PC-9 (cell line): Measurements from ENCODE around the gene SKP2. TPM values are rescaled to one million over a fixed set of nuclear protein-coding genes. Genes with fewer than 3 reads are reported as not detected.

Experiments used
- BruUV-seq: library from RNA; stranded (reverse); fragments of 400-500 nt; replicated peaks from 2 replicates; lab custom pipeline; 2021; lab: Mats Ljungman, UMichigan
- CTCF ChIA-PET: fragments of 300-600 bp; sonication (Branson Sonifier 250); formaldehyde crosslinking; loops from one replicate; lab custom pipeline; 2022; ENCODE audit warnings: antibody characterized with exemption; lab: Charles Lee
- POLR2A ChIA-PET: fragments of 300-600 bp; sonication (Branson Sonifier 250); formaldehyde crosslinking; loops from one replicate; lab custom pipeline; 2022; ENCODE audit warnings: antibody characterized with exemption; ENCODE audit not compliant: unreplicated experiment; lab: Charles Lee
- DNase-seq, 2 experiments: peaks; one replicate each; pipeline versions ENCODE4 v3.0.0 to v3.0.0-alpha.2; 2015 to 2022; ENCODE audit warnings: mixed read lengths in 1 of 2
- H2AFZ ChIP-seq: fragments of 200-600 bp; sonication (generic); 2 replicates; pipeline ENCODE4 v1.8.1; 2017; ENCODE audit warnings: antibody characterized with exemption
- H3F3A ChIP-seq: fragments of 200-600 bp; sonication (generic); 2 replicates; pipeline ENCODE4 v1.8.1; 2017; ENCODE audit warnings: antibody characterized with exemption, mild to moderate bottlenecking, low read depth; ENCODE audit not compliant: insufficient read depth
- H3K27ac ChIP-seq: fragments of 200-600 bp; sonication (generic); 2 replicates; pipeline ENCODE4 v1.6.1; 2016; ENCODE audit warnings: mixed run types
- H3K27me3 ChIP-seq: fragments of 200-600 bp; sonication (generic); 2 replicates; pipeline ENCODE4 v1.6.1; 2016; ENCODE audit warnings: low read depth, mixed run types; ENCODE audit not compliant: insufficient read depth
- H3K36me3 ChIP-seq: fragments of 200-600 bp; sonication (generic); 2 replicates; pipeline ENCODE4 v1.6.1; 2016; ENCODE audit warnings: low read depth, mixed run types
- H3K4me1 ChIP-seq: fragments of 200-600 bp; sonication (generic); replicated peaks from 2 replicates; pipeline ENCODE4 v1.6.1; 2016; ENCODE audit warnings: mixed run types; ENCODE audit not compliant: insufficient read depth
- H3K4me2 ChIP-seq: fragments of 200-600 bp; sonication (generic); 2 replicates; pipeline ENCODE4 v1.6.1; 2017; ENCODE audit warnings: mixed run types
- H3K4me3 ChIP-seq: fragments of 200-600 bp; sonication (generic); 2 replicates; pipeline ENCODE4 v1.6.1; 2016; ENCODE audit warnings: mixed run types
- H3K79me2 ChIP-seq: fragments of 200-600 bp; sonication (generic); 2 replicates; pipeline ENCODE4 v1.6.1; 2017; ENCODE audit warnings: low read depth, mixed run types
- H3K9me2 ChIP-seq: fragments of 200-600 bp; sonication (generic); 2 replicates; pipeline ENCODE4 v1.8.1; 2017; ENCODE audit warnings: mild to moderate bottlenecking; ENCODE audit not compliant: insufficient read depth
- H3K9me3 ChIP-seq: fragments of 200-600 bp; sonication (generic); 2 replicates; pipeline ENCODE4 v1.8.1; 2016; ENCODE audit warnings: low read depth; ENCODE audit not compliant: insufficient read depth
- H4K20me1 ChIP-seq: fragments of 200-600 bp; sonication (generic); 2 replicates; pipeline ENCODE4 v1.8.1; 2017; ENCODE audit not compliant: insufficient read depth
- EZH2 ChIP-seq: fragments of 200-600 bp; sonication (generic); IDR thresholded peaks from 2 replicates; pipeline ENCODE4 v1.8.0; 2017; ENCODE audit warnings: antibody characterized with exemption, low read depth
- intact Hi-C: fragments of 100-400 bp; cut with micrococcal nuclease; formaldehyde crosslinking; loops from one replicate; pipeline ENCODE4 v1.10.0; 2022; ENCODE audit not compliant: unreplicated experiment
- total RNA-seq: library from RNA; stranded (reverse); gene quantifications from 2 replicates; pipeline ENCODE4 v1.2.3, GENCODE V29; 2021
- TF ChIP-seq, protein P1 (sequence below): fragments of 200-600 bp; sonication (generic); conservative IDR thresholded peaks from 2 replicates; pipeline ENCODE4 v1.6.1; 2017; ENCODE audit warnings: mixed run types, antibody characterized with exemption, mild to moderate bottlenecking, moderate library complexity

Gene SKP2
- total RNA-seq, 1 experiment from 2014 or later = 153 TPM

DNA sequence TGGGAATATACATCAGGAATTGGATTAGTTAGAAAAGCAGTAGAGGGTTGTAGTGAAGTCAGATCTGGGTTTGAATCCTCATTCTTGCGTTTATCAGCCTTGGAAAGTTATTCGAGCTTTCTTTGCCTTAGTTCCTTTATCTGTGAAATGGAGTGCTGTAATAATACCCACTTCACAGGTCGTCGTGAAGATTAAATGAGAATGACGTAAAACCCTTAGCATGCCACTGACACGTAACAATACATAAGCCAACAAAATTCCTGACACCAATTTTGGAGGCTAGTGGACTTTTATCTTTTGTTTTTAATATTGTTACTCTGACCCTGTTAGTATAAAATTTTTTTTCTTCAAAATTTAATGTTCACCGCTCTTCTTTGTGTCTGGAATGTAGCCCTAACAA is 3.4 kb downstream of the SKP2 start:
- CTCF ChIA-PET = no interaction called here

DNA sequence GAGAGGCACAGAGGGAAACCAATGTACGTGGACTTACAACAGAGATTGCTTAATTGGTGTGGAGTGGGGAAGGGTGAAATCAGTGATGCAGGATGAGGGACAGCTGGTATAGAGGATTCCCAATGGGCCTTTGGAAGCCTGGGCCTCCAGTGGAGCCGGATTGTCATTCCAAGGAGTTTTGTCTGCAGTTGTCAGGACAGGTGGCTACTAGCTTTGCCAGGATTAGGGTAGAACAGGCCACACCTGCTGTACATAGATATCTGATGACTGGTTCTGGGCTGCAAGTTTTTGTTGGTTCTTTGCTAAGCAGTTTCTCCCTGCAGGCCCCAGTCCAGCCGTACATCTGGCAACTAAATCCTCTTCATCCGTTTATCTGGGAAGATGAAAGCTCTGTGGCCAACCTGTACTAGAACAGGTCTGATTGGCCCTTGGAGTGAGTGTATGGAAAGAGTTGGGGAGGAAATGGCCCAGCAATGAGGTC is 4.2 kb downstream of the SKP2 start:
- Histone ChIP-seq H3K79me2 (peaks cover 29% of the 10 kb centered on the region), H3K36me3 (peaks cover 41% of the 10 kb centered on the region), H3K4me1 (peaks cover 8% of the 10 kb centered on the region; the same call in 1 of the 2 replicates), H3K9me3 (no peaks in the 10 kb centered on the region), H2AFZ (no peak overlapping the region), H4K20me1 (no peaks in the 10 kb centered on the region), H3K4me3 (no peak overlapping the region), H3K27ac (no peak overlapping the region), H3K9me2 (no peaks in the 10 kb centered on the region), H3K27me3 (no peaks in the 10 kb centered on the region), H3F3A (peaks cover under 1% of the 10 kb centered on the region; the same call in 1 of the 2 replicates), H3K4me2 (no peak overlapping the region)
- ChIA-PET POLR2A (interaction anchor here (0.7 kb wide), 1 partner anchor 86 kb away, joined by 4 read pairs; the partner anchor contains the start of gene NADK2), CTCF (no interaction called here)
- TF ChIP-seq EZH2 = no peak
- TF ChIP-seq, protein P1, sequence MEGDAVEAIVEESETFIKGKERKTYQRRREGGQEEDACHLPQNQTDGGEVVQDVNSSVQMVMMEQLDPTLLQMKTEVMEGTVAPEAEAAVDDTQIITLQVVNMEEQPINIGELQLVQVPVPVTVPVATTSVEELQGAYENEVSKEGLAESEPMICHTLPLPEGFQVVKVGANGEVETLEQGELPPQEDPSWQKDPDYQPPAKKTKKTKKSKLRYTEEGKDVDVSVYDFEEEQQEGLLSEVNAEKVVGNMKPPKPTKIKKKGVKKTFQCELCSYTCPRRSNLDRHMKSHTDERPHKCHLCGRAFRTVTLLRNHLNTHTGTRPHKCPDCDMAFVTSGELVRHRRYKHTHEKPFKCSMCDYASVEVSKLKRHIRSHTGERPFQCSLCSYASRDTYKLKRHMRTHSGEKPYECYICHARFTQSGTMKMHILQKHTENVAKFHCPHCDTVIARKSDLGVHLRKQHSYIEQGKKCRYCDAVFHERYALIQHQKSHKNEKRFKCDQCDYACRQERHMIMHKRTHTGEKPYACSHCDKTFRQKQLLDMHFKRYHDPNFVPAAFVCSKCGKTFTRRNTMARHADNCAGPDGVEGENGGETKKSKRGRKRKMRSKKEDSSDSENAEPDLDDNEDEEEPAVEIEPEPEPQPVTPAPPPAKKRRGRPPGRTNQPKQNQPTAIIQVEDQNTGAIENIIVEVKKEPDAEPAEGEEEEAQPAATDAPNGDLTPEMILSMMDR = no peak
- intact Hi-C loops = no loop called here
- no TSS peak for BruUV-seq
- DNase-seq = no peak

More for the DNA sequence above, 3.4 kb downstream of the SKP2 start:
- Histone ChIP-seq H2AFZ (no peak overlapping the region), H3K4me3 (no peak overlapping the region), H3K79me2 (peaks cover 30% of the 10 kb centered on the region), H3F3A (peaks cover 8% of the 10 kb centered on the region; the same call in 1 of the 2 replicates), H3K36me3 (peaks cover 32% of the 10 kb centered on the region), H3K4me2 (no peak overlapping the region), H4K20me1 (no peaks in the 10 kb centered on the region), H3K27me3 (no peaks in the 10 kb centered on the region), H3K9me3 (no peaks in the 10 kb centered on the region), H3K27ac (no peak overlapping the region), H3K9me2 (no peaks in the 10 kb centered on the region), H3K4me1 (peaks cover 13% of the 10 kb centered on the region)
- POLR2A ChIA-PET = no interaction called here
- intact Hi-C loops = no loop called here
- no peak for TF ChIP-seq EZH2
- TF ChIP-seq, protein P1 = no peak
- BruUV-seq = no TSS peak
- no peak for DNase-seq

DNA sequence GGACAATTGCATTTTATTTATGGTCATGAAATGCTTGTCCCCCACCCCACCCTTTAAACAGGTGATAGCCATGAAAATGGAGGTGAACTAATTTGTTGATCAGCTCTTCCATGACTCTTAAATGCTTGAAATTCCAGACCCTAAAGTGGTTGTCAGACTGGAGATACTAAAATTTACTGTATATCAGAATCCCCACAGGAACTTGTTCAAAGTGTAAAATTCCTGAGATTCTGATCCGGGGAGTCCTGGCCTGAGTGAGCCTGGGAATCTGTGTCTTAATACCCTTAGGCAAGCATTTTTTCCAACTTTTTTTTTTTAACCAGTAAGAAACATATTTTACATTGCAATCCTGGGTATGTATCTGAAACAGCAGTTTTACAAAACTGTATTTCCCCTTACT is 4.7 kb downstream of the SKP2 start:
- TF ChIP-seq EZH2 = no peak
- TF ChIP-seq, protein P1 = no peak
- Histone ChIP-seq H3K9me3 (no peaks in the 10 kb centered on the region), H3K36me3 (peaks cover 42% of the 10 kb centered on the region), H4K20me1 (no peaks in the 10 kb centered on the region), H3K27me3 (no peaks in the 10 kb centered on the region), H3K27ac (no peak overlapping the region), H3F3A (no peaks in the 10 kb centered on the region), H3K79me2 (peaks cover 29% of the 10 kb centered on the region), H3K4me2 (no peak overlapping the region), H3K4me3 (no peak overlapping the region), H3K9me2 (no peaks in the 10 kb centered on the region), H2AFZ (no peak overlapping the region), H3K4me1 (peaks cover 8% of the 10 kb centered on the region; the same call in 1 of the 2 replicates)
- ChIA-PET POLR2A (interaction anchor here (0.7 kb wide), 1 partner anchor 85 kb away, joined by 4 read pairs; the partner anchor contains the start of gene NADK2), CTCF (interaction anchor here (0.5 kb wide), 1 partner anchor 22 kb away, joined by 3 read pairs; no protein-coding TSS in a partner anchor)
- BruUV-seq = no TSS peak
- DNase-seq = no peak
- intact Hi-C loops = no loop called here
